Liver (tissue), 3 donors: ENCODE data around the gene SLC25A17.

Source experiments
- ATF3 ChIP-seq: IDR thresholded peaks from 2 replicates; pipeline ENCODE4 v1.6.1; 2016; ENCODE audit warnings: antibody characterized with exemption
- CTCF ChIP-seq: fragments of 150-350 bp; IDR thresholded peaks from 2 replicates; pipeline ENCODE4 v1.5.1; 2017; ENCODE audit warnings: improper control_type of control experiment, low read depth, low read length; ENCODE audit not compliant: missing input control
- FOXA1 ChIP-seq: IDR thresholded peaks from 2 replicates; pipeline ENCODE4 v1.6.1; 2016; ENCODE audit warnings: antibody characterized with exemption
- HNF4G ChIP-seq: IDR thresholded peaks from 2 replicates; pipeline ENCODE4 v1.6.1; 2016; ENCODE audit warnings: antibody characterized with exemption
- JUND ChIP-seq, 2 donors: IDR thresholded peaks; 2 replicates each; pipeline ENCODE4 v1.6.1; 2016; ENCODE audit warnings: antibody characterized with exemption in 2 of 2
- MAX ChIP-seq: IDR thresholded peaks from 2 replicates; pipeline ENCODE4 v1.6.1; 2016; ENCODE audit warnings: antibody characterized with exemption
- RAD21 ChIP-seq, 2 donors: IDR thresholded peaks; 2 replicates each; pipeline ENCODE4 v1.6.1; 2016; ENCODE audit warnings: antibody characterized with exemption in 2 of 2, mild to moderate bottlenecking in 2 of 2
- REST ChIP-seq: IDR thresholded peaks from 2 replicates; pipeline ENCODE4 v1.6.1; 2016; ENCODE audit warnings: antibody characterized with exemption, mild to moderate bottlenecking
- RXRA ChIP-seq, 2 donors: IDR thresholded peaks; 2 replicates each; pipeline ENCODE4 v1.6.1; 2017 to 2018; ENCODE audit warnings: antibody characterized with exemption in 2 of 2, mild to moderate bottlenecking in 1 of 2
- TAF1 ChIP-seq: conservative IDR thresholded peaks from 2 replicates; pipeline ENCODE4 v1.6.1; 2016; ENCODE audit warnings: antibody characterized with exemption, mild to moderate bottlenecking
- YY1 ChIP-seq: IDR thresholded peaks from 2 replicates; pipeline ENCODE4 v1.6.1; 2016; ENCODE audit warnings: antibody characterized with exemption, mild to moderate bottlenecking
- ZBTB33 ChIP-seq: IDR thresholded peaks from 2 replicates; pipeline ENCODE4 v1.6.1; 2016; ENCODE audit warnings: antibody characterized with exemption
- donor health status: healthy.
- donor health status: healthy.

- TF ChIP-seq CTCF (no peak), MAX (no peak), REST (no peak), ATF3 (no peak), YY1 (no peak), HNF4G (no peak), RAD21 (IDR thresholded peaks at IDR 0.05) (no peak), FOXA1 (no peak), RXRA (IDR thresholded peaks at IDR 0.05) (no peak), JUND (IDR thresholded peaks at IDR 0.05) (no peak), TAF1 (no peak), ZBTB33 (no peak)
Measured at GRCh38 chr22:40748388-40749355, 70.5 kb downstream of the SLC25A17 start.
